ENCODE measurements around the gene ALG8.
"Not testable (repeated sequence)": the region's sequence is repeated elsewhere in the genome, so short reads cannot be mapped to it uniquely, and the experiment has no call there.

ALG8 gene

GRCh38 chr11:78079232-78080083, 60.0 kb downstream of the ALG8 start, which contains the start of gene NDUFC2:
Gene NDUFC2 (minus strand): TSS chr11:78079862. CDS start chr11:78079744, 118 bp downstream.
- Histone ChIP-seq H3K9me3 (ENCODE audit: control insufficient read depth in 1 of 2, low read length in 2 of 2) (no peaks in the 10 kb centered on the region), H3K27ac (ENCODE audit: low read length) (peak within 1 kb of the TSS; percentile 90), H3K27me3 (ENCODE audit: low read depth, low read length) (no peaks in the 10 kb centered on the region), H3K4me1 (ENCODE audit: control insufficient read depth in 1 of 2, insufficient read depth in 2 of 2, low read length in 2 of 2) (peaks cover 8 to 46% of the 10 kb centered on the region in 2 donors), H3K36me3 (ENCODE audit: control insufficient read depth in 1 of 2, insufficient read depth in 2 of 2, low read length in 2 of 2) (no peaks in the 10 kb centered on the region), H3K4me3 (ENCODE audit: low read depth in 1 of 2, low read length in 2 of 2) (peak within 1 kb of the TSS; percentile 97 to 100)

GRCh38 chr11:78078218-78079167, 60.9 kb downstream of the ALG8 start:
- Histone ChIP-seq H3K36me3 (ENCODE audit: control insufficient read depth in 1 of 2, insufficient read depth in 2 of 2, low read length in 2 of 2) (no peaks in the 10 kb centered on the region), H3K27me3 (ENCODE audit: low read depth, low read length) (no peaks in the 10 kb centered on the region), H3K9me3 (ENCODE audit: control insufficient read depth in 1 of 2, low read length in 2 of 2) (no peaks in the 10 kb centered on the region), H3K4me3 (ENCODE audit: low read depth in 1 of 2, low read length in 2 of 2) (peak overlapping the region; percentile 97 to 100), H3K4me1 (ENCODE audit: control insufficient read depth in 1 of 2, insufficient read depth in 2 of 2, low read length in 2 of 2) (peaks cover 8 to 46% of the 10 kb centered on the region in 2 donors), H3K27ac (ENCODE audit: low read length) (peak overlapping the region; percentile 90)

DNA sequence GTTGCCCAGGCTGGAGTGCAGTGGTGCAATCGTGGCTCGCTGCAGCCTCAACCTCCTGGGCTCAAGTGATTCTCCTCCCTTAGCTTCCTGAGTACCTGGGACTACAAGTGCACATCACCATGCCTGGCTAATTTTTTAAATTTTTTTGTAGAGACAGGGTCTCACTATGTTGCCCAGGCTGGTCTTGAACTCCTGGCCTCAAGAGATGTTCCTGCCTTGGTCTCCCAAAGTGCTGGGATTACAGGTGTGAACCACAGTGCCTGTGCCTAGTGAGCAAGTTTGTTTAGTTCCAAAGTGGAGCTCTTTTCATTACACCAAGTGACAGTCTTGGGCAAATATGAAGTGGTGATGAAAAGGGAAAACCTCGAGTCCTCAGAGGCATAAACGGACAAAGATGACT, 61.8 kb downstream of the ALG8 start:
- H3K9me3 ChIP-seq (ENCODE audit: control insufficient read depth in 1 of 2, low read length in 2 of 2); H3K27ac ChIP-seq (ENCODE audit: low read length); H3K36me3 ChIP-seq (ENCODE audit: control insufficient read depth in 1 of 2, insufficient read depth in 2 of 2, low read length in 2 of 2); H3K27me3 ChIP-seq (ENCODE audit: low read depth, low read length): not testable (repeated sequence)
- Histone ChIP-seq H3K4me3 (ENCODE audit: low read depth in 1 of 2, low read length in 2 of 2) (peak overlapping the region; percentile 97 to 100), H3K4me1 (ENCODE audit: control insufficient read depth in 1 of 2, insufficient read depth in 2 of 2, low read length in 2 of 2) (peaks cover 8 to 46% of the 10 kb centered on the region in 2 donors)

GRCh38 chr11:78076733-78077403, 62.6 kb downstream of the ALG8 start:
- Histone ChIP-seq H3K4me3 (ENCODE audit: low read depth in 1 of 2, low read length in 2 of 2) (peak overlapping the region in 1 of 2 donors; percentile 97), H3K9me3 (ENCODE audit: control insufficient read depth in 1 of 2, low read length in 2 of 2) (no peaks in the 10 kb centered on the region), H3K36me3 (ENCODE audit: control insufficient read depth in 1 of 2, insufficient read depth in 2 of 2, low read length in 2 of 2) (peaks cover 7 to 8% of the 10 kb centered on the region in 2 donors), H3K27ac (ENCODE audit: low read length) (no peak overlapping the region), H3K27me3 (ENCODE audit: low read depth, low read length) (no peaks in the 10 kb centered on the region), H3K4me1 (ENCODE audit: control insufficient read depth in 1 of 2, insufficient read depth in 2 of 2, low read length in 2 of 2) (peaks cover 8 to 46% of the 10 kb centered on the region in 2 donors)

GRCh38 chr11:78074756-78075155, 64.7 kb downstream of the ALG8 start:
- H3K27ac ChIP-seq (ENCODE audit: low read length): no peak overlapping the region

DNA sequence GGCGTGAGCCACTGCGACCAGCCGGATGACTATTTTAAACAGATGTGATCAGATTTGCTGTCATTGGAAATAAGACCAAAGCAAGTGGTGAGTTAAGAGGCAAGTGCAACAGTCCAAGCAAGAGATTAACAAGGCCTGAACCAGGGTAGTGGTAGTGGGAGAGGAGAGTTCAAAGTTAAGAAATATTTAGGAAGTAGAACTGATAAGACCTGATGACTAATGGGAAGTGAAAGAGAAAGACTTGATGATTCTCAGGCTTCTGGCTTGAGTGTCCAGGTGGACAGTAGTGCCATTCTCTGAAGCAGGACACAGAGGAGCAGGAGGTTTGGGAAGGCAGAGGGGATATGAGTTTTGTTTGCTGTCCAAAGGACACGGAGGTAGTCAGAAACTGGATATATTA, 67.0 kb downstream of the ALG8 start:
- Histone ChIP-seq H3K27ac (ENCODE audit: low read length) (no peak overlapping the region), H3K36me3 (ENCODE audit: control insufficient read depth in 1 of 2, insufficient read depth in 2 of 2, low read length in 2 of 2) (peaks cover 25 to 26% of the 10 kb centered on the region in 2 donors), H3K4me3 (ENCODE audit: low read depth in 1 of 2, low read length in 2 of 2) (no peak overlapping the region), H3K27me3 (ENCODE audit: low read depth, low read length) (no peaks in the 10 kb centered on the region), H3K4me1 (ENCODE audit: control insufficient read depth in 1 of 2, insufficient read depth in 2 of 2, low read length in 2 of 2) (peaks cover 0 to 28% of the 10 kb centered on the region in 2 donors), H3K9me3 (ENCODE audit: control insufficient read depth in 1 of 2, low read length in 2 of 2) (no peaks in the 10 kb centered on the region)

More at GRCh38 chr11:78074756-78075155, 64.7 kb downstream of the ALG8 start:
- Histone ChIP-seq H3K9me3 (ENCODE audit: control insufficient read depth in 1 of 2, low read length in 2 of 2) (no peaks in the 10 kb centered on the region), H3K27me3 (ENCODE audit: low read depth, low read length) (no peaks in the 10 kb centered on the region), H3K4me1 (ENCODE audit: control insufficient read depth in 1 of 2, insufficient read depth in 2 of 2, low read length in 2 of 2) (peaks cover 8 to 39% of the 10 kb centered on the region in 2 donors), H3K4me3 (ENCODE audit: low read depth in 1 of 2, low read length in 2 of 2) (no peak overlapping the region), H3K36me3 (ENCODE audit: control insufficient read depth in 1 of 2, insufficient read depth in 2 of 2, low read length in 2 of 2) (peaks cover 15 to 26% of the 10 kb centered on the region in 2 donors)

- Histone ChIP-seq H3K27ac (ENCODE audit: low read length) (no peak overlapping the region), H3K4me1 (ENCODE audit: control insufficient read depth in 1 of 2, insufficient read depth in 2 of 2, low read length in 2 of 2) (peaks cover 0 to 21% of the 10 kb centered on the region in 2 donors), H3K36me3 (ENCODE audit: control insufficient read depth in 1 of 2, insufficient read depth in 2 of 2, low read length in 2 of 2) (peaks cover 25 to 26% of the 10 kb centered on the region in 2 donors), H3K9me3 (ENCODE audit: control insufficient read depth in 1 of 2, low read length in 2 of 2) (no peaks in the 10 kb centered on the region), H3K4me3 (ENCODE audit: low read depth in 1 of 2, low read length in 2 of 2) (no peak overlapping the region), H3K27me3 (ENCODE audit: low read depth, low read length) (no peaks in the 10 kb centered on the region)
Measured at GRCh38 chr11:78071717-78072116, 67.7 kb downstream of the ALG8 start.

- peaks cover 0 to 11% of the 10 kb centered on the region in 2 donors for H3K4me1 ChIP-seq (ENCODE audit: control insufficient read depth in 1 of 2, insufficient read depth in 2 of 2, low read length in 2 of 2)
- no peaks in the 10 kb centered on the region for H3K27me3 ChIP-seq (ENCODE audit: low read depth, low read length)
- no peak overlapping the region for H3K4me3 ChIP-seq (ENCODE audit: low read depth in 1 of 2, low read length in 2 of 2)
- H3K36me3 ChIP-seq (ENCODE audit: control insufficient read depth in 1 of 2, insufficient read depth in 2 of 2, low read length in 2 of 2): peaks cover 25 to 26% of the 10 kb centered on the region in 2 donors
- no peaks in the 10 kb centered on the region for H3K9me3 ChIP-seq (ENCODE audit: control insufficient read depth in 1 of 2, low read length in 2 of 2)
- H3K27ac ChIP-seq (ENCODE audit: low read length): no peak overlapping the region
Measured at GRCh38 chr11:78070621-78071020, 68.8 kb downstream of the ALG8 start.

GRCh38 chr11:78069465-78069864, 70.0 kb downstream of the ALG8 start:
- Histone ChIP-seq H3K9me3 (ENCODE audit: control insufficient read depth in 1 of 2, low read length in 2 of 2) (no peaks in the 10 kb centered on the region), H3K4me3 (ENCODE audit: low read depth in 1 of 2, low read length in 2 of 2) (no peak overlapping the region), H3K27ac (ENCODE audit: low read length) (no peak overlapping the region), H3K36me3 (ENCODE audit: control insufficient read depth in 1 of 2, insufficient read depth in 2 of 2, low read length in 2 of 2) (peaks cover 25 to 26% of the 10 kb centered on the region in 2 donors), H3K27me3 (ENCODE audit: low read depth, low read length) (no peaks in the 10 kb centered on the region), H3K4me1 (ENCODE audit: control insufficient read depth in 1 of 2, insufficient read depth in 2 of 2, low read length in 2 of 2) (peaks cover 0 to 6% of the 10 kb centered on the region in 2 donors)

DNA sequence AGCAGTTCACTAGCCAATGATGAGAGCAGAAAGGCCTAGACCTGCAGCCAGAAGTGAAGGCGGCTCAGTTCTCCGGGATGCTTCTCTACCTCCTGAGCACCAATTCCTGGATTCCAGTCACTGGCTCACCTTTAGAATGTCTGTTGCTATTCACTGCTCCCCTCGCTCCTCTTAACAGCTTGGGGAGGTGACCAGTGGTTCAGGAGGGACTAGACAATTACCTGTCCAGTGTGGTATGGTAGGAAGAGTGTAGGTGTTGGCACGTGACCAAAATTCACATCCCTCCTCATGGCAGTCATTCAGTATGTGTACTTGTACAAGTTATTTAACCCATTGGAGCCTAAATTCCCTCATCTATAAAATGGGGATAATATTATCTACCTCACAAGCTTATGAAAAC, 71.7 kb downstream of the ALG8 start:
- Histone ChIP-seq H3K36me3 (ENCODE audit: control insufficient read depth in 1 of 2, insufficient read depth in 2 of 2, low read length in 2 of 2) (peaks cover 23 to 24% of the 10 kb centered on the region in 2 donors), H3K9me3 (ENCODE audit: control insufficient read depth in 1 of 2, low read length in 2 of 2) (no peaks in the 10 kb centered on the region), H3K27me3 (ENCODE audit: low read depth, low read length) (no peaks in the 10 kb centered on the region), H3K4me1 (ENCODE audit: control insufficient read depth in 1 of 2, insufficient read depth in 2 of 2, low read length in 2 of 2) (peaks cover 0 to 6% of the 10 kb centered on the region in 2 donors), H3K4me3 (ENCODE audit: low read depth in 1 of 2, low read length in 2 of 2) (no peak overlapping the region), H3K27ac (ENCODE audit: low read length) (no peak overlapping the region)

Measured in muscle layer of duodenum (tissue), 2 donors.